DND-41 (cell line): ENCODE results near the gene OTUD5.
"Not testable (repeated sequence)": the region's sequence is repeated elsewhere in the genome, so short reads cannot be mapped to it uniquely, and the experiment has no call there.

ENCODE experiments used
- ATAC-seq: fragments of 200-7000 bp; cut with Tn5 transposase; 3 replicates; pipeline ENCODE4 v1.9.1; 2021; ENCODE audit warnings: low read depth; ENCODE audit not compliant: insufficient read depth
- DNase-seq: peaks from one replicate; pipeline ENCODE4 v3.0.0-alpha.2; 2020
- H2AFZ ChIP-seq: 2 replicates; pipeline ENCODE4 v1.6.0; 2012; ENCODE audit warnings: low read depth, low read length
- H3K27ac ChIP-seq: 2 replicates; pipeline ENCODE4 v1.5.1; 2012; ENCODE audit warnings: low read length, inconsistent platforms
- H3K27me3 ChIP-seq: fragments of 200-600 bp; sonication (generic); 2 replicates; pipeline ENCODE4 v1.6.0; 2012; ENCODE audit warnings: low read length, mild to moderate bottlenecking, inconsistent platforms; ENCODE audit not compliant: insufficient read depth, poor library complexity
- H3K36me3 ChIP-seq: 2 replicates; pipeline ENCODE4 v1.5.1; 2012; ENCODE audit warnings: low read length, inconsistent platforms; ENCODE audit not compliant: insufficient read depth
- H3K4me1 ChIP-seq: 2 replicates; pipeline ENCODE4 v1.5.1; 2012; ENCODE audit warnings: mild to moderate bottlenecking, low read length; ENCODE audit not compliant: insufficient read depth
- H3K4me2 ChIP-seq: 2 replicates; pipeline ENCODE4 v1.6.0; 2012; ENCODE audit warnings: mild to moderate bottlenecking, moderate library complexity, low read length, inconsistent platforms; ENCODE audit not compliant: insufficient read depth
- H3K4me3 ChIP-seq, 2 experiments: fragments of 200-600 bp in 1 of 2; shearing (Covaris generic) in 1 of 2; 2 replicates each; pipeline ENCODE4 v1.5.1; 2012 to 2016; ENCODE audit warnings: inconsistent platforms in 2 of 2, low read length in 2 of 2, mild to moderate bottlenecking in 2 of 2, low read depth in 1 of 2, moderate library complexity in 1 of 2
- H3K79me2 ChIP-seq: 2 replicates; pipeline ENCODE4 v1.6.0; 2012; ENCODE audit warnings: low read length, inconsistent platforms; ENCODE audit not compliant: insufficient read depth
- H3K9ac ChIP-seq: 2 replicates; pipeline ENCODE4 v1.6.0; 2012; ENCODE audit warnings: low read depth, mild to moderate bottlenecking, inconsistent platforms, low read length, moderate library complexity
- H3K9me3 ChIP-seq: 2 replicates; pipeline ENCODE4 v1.5.1; 2012; ENCODE audit warnings: low read length, moderate library complexity, mild to moderate bottlenecking, inconsistent platforms; ENCODE audit not compliant: insufficient read depth, severe bottlenecking
- H4K20me1 ChIP-seq: 2 replicates; pipeline ENCODE4 v1.6.0; 2012; ENCODE audit warnings: low read length; ENCODE audit not compliant: insufficient read depth
- CTCF ChIP-seq: IDR thresholded peaks from 2 replicates; pipeline ENCODE4 v1.5.1; 2012; ENCODE audit warnings: borderline replicate concordance, low read length, moderate library complexity, mild to moderate bottlenecking; ENCODE audit not compliant: poor library complexity, severe bottlenecking; ENCODE audit errors: extremely low read depth
- EZH2 ChIP-seq: IDR thresholded peaks from 3 replicates; pipeline ENCODE4 v1.6.1; 2012; ENCODE audit warnings: borderline replicate concordance, low read depth, mild to moderate bottlenecking, moderate library complexity, low read length, inconsistent platforms; ENCODE audit not compliant: severe bottlenecking

The OTUD5 gene

GRCh38 chrX:48883729-48884128, 73.7 kb downstream of the OTUD5 start:
- Histone ChIP-seq H2AFZ (no peak overlapping the region), H3K36me3 (no peaks in the 10 kb centered on the region), H3K4me3 (no peak overlapping the region), H3K27ac (no peak overlapping the region), H3K9me3 (no peaks in the 10 kb centered on the region), H3K79me2 (no peaks in the 10 kb centered on the region), H3K9ac (no peak overlapping the region), H3K4me2 (no peak overlapping the region), H4K20me1 (no peaks in the 10 kb centered on the region), H3K27me3 (no peaks in the 10 kb centered on the region), H3K4me1 (no peaks in the 10 kb centered on the region)
- TF ChIP-seq CTCF (no peak), EZH2 (no peak)
- DNase-seq (no peak), ATAC-seq (no peak)

GRCh38 chrX:48876944-48877343, 80.5 kb downstream of the OTUD5 start:
- not testable (repeated sequence) for H3K9me3 ChIP-seq, H3K9ac ChIP-seq, H3K4me1 ChIP-seq, H2AFZ ChIP-seq, H3K27me3 ChIP-seq, H3K27ac ChIP-seq, H4K20me1 ChIP-seq, H3K79me2 ChIP-seq, H3K4me3 ChIP-seq, ATAC-seq, DNase-seq, H3K4me2 ChIP-seq, H3K36me3 ChIP-seq
